C4-2B (cell line): ENCODE results near the gene PTPRN2.

Experiments
- ZFX ChIP-seq: fragments of 450-650 bp; IDR thresholded peaks from 2 replicates; pipeline ENCODE4 v1.6.1; 2017
- TF ChIP-seq, protein P1 (sequence below): fragments of 450-650 bp; conservative IDR thresholded peaks from 2 replicates; pipeline ENCODE4 v1.5.1; 2017; ENCODE audit warnings: mild to moderate bottlenecking

GRCh38 chr7:157627646-157628045, 960.0 kb downstream of the PTPRN2 start:
- TF ChIP-seq, protein P1, sequence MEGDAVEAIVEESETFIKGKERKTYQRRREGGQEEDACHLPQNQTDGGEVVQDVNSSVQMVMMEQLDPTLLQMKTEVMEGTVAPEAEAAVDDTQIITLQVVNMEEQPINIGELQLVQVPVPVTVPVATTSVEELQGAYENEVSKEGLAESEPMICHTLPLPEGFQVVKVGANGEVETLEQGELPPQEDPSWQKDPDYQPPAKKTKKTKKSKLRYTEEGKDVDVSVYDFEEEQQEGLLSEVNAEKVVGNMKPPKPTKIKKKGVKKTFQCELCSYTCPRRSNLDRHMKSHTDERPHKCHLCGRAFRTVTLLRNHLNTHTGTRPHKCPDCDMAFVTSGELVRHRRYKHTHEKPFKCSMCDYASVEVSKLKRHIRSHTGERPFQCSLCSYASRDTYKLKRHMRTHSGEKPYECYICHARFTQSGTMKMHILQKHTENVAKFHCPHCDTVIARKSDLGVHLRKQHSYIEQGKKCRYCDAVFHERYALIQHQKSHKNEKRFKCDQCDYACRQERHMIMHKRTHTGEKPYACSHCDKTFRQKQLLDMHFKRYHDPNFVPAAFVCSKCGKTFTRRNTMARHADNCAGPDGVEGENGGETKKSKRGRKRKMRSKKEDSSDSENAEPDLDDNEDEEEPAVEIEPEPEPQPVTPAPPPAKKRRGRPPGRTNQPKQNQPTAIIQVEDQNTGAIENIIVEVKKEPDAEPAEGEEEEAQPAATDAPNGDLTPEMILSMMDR, result no peak
- no peak for TF ChIP-seq ZFX
